Muscle of leg (tissue), 11 donors: ENCODE measurements around the gene SYK. TPM values are rescaled to one million over a fixed set of nuclear protein-coding genes. Genes with fewer than 3 reads are reported as not detected.
A peak's percentile ranks its signal among the peaks of the same experiment; 100 is the strongest.

Source experiments
- DNase-seq: peaks from one replicate; pipeline ENCODE4 v3.0.0; 2013
- H3K27ac ChIP-seq: one replicate; pipeline ENCODE4 v1.5.1; 2013; ENCODE audit warnings: mild to moderate bottlenecking, low read length, control low read depth
- H3K27me3 ChIP-seq: one replicate; pipeline ENCODE4 v1.6.1; 2013; ENCODE audit warnings: low read length; ENCODE audit not compliant: control insufficient read depth, insufficient read depth
- H3K36me3 ChIP-seq: one replicate; pipeline ENCODE4 v1.6.1; 2013; ENCODE audit warnings: low read length; ENCODE audit not compliant: control insufficient read depth, insufficient read depth
- H3K4me1 ChIP-seq: one replicate; pipeline ENCODE4 v1.6.1; 2013; ENCODE audit warnings: low read length; ENCODE audit not compliant: control insufficient read depth, insufficient read depth
- H3K4me3 ChIP-seq: one replicate; pipeline ENCODE4 v1.5.1; 2013; ENCODE audit warnings: low read length, control low read depth
- H3K9me3 ChIP-seq: replicated peaks from 2 replicates; pipeline ENCODE4 v1.6.1; 2013; ENCODE audit warnings: low read depth, low read length; ENCODE audit not compliant: control insufficient read depth
- WGBS: methylation state at CpG from one replicate; pipeline ENCODE4 v1.1.5; 2013; ENCODE audit warnings: missing lambda C conversion rate; ENCODE audit not compliant: insufficient coverage; 5-methylcytosine and 5-hydroxymethylcytosine counted together
- polyA plus RNA-seq, 8 donors: library from polyadenylated mRNA; unstranded; fragments of 120-200 nt; gene quantifications; one replicate each; pipeline versions ENCODE4 v1.2.1 to v1.2.3, GENCODE V29; 2013; ENCODE audit warnings: inconsistent platforms in 1 of 8, low replicate concordance in 1 of 8; ENCODE audit not compliant: insufficient read length in 8 of 8, insufficient read depth in 1 of 8
- total RNA-seq: library from RNA; stranded (reverse); fragments of 120-200 nt; gene quantifications from one replicate; pipeline ENCODE4 v1.2.4, GENCODE V29; 2013

The SYK gene
- total and polyA plus RNA-seq, 9 donors = 2.3 to 5.1 (median 3.4) TPM

DNA sequence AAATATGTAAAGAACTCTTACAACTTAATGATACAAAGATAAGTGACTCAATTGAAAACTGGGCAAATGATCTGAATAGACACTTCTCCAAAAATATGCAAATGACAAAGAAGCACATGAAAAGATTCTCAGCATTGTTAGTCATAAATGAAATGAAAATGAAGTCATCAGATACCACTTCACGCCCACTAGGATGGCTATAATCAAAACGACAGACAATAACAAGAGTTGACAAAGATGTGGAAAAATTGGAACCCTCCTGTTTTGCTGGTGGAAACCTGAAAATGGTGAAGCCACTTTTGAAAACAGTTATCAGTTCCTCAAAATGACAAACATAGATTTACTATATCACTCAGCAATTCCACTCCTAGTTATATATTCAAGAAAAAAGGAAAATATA lies 7.9 kb upstream of the SYK start:
- Histone ChIP-seq H3K36me3 (no peaks in the 10 kb centered on the region), H3K4me1 (no peaks in the 10 kb centered on the region), H3K4me3 (no peak overlapping the region), H3K27me3 (no peaks in the 10 kb centered on the region), H3K9me3 (no peaks in the 10 kb centered on the region), H3K27ac (no peak overlapping the region)
- no CpG with 5 or more reads among the region's 2 CpGs for WGBS
- DNase-seq = no peak

DNA sequence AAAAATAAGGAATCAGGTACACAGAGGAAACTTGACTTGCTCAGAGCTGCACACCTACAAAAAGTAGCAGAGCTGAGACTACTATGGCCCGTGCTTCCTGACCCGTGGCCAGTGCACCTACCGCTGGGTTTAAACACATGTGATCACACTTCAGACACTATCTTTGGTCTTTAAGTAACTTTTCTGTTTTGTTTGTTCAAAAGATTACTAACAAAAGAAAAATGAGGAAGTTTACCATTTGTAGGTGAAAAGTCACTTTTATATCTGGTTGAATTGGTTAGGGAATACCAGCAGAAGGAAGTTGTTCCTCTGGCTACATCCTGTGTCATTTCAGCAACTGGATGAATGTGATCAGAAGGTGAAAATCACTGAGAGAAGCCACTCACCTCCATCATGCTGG lies 6.5 kb upstream of the SYK start:
- no peak for DNase-seq
- Histone ChIP-seq H3K36me3 (no peaks in the 10 kb centered on the region), H3K9me3 (no peaks in the 10 kb centered on the region), H3K4me3 (no peak overlapping the region), H3K27me3 (peaks cover 6% of the 10 kb centered on the region), H3K4me1 (no peaks in the 10 kb centered on the region), H3K27ac (no peak overlapping the region)
- no CpG with 5 or more reads among the region's 3 CpGs for WGBS

DNA sequence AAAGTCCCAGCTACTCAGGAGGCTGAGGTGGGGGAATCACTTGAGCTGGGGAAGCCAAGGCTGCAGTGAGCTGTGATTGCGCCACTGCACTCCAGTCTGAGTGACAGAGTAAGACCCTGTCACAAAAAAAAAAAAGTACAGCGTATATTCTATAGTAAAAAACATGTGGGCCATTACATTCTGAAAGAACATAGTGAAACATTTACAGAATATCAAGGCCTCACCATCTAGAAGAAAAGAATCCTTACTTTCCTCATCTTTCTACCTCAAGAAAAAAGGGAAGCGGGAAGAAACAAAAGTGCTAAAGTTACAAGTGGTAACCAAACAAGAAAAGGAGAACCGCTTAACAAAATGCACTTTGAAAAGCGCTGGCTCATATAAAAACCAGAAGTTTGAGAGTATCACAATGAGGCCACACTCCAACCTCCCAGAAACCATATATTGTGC lies 5.7 kb upstream of the SYK start:
- Histone ChIP-seq H3K27ac (no peak overlapping the region), H3K27me3 (peaks cover 10% of the 10 kb centered on the region), H3K36me3 (no peaks in the 10 kb centered on the region), H3K4me3 (no peak overlapping the region), H3K4me1 (no peaks in the 10 kb centered on the region), H3K9me3 (no peaks in the 10 kb centered on the region)
- no CpG with 5 or more reads among the region's 5 CpGs for WGBS
- DNase-seq = peak; percentile 51

DNA sequence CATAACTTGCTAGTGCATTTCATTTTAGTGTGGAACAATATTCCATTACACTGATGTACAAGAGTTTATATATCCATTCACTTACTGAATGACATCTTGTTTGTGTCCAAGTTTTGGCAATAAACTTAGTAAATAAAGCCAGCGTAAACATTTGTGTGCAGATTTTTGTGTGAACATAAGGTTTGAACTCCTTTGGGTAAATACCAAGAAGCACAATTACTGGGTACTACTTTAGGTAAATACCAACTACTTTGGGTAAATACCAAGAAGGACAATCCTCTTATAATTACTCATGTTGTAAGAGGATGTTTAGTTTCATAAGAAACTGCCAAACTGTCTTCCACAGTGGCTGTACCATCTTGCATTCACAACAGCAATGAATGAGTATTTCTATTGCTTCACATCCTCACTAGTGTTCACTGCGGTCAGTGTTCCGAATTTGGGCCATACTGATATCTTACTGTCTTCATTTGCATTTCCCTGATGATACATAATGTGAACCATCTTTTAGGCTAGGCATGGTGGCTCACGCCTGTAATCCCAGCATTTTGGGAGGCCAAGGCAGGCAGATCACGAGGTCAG lies 2.3 kb upstream of the SYK start:
- H3K27me3 ChIP-seq = peaks cover 23% of the 10 kb centered on the region
- WGBS = 100% methylated on average over 3 of the region's 5 CpGs
- H3K4me3 ChIP-seq = no peak overlapping the region
- H3K36me3 ChIP-seq = no peaks in the 10 kb centered on the region
- no peak overlapping the region for H3K27ac ChIP-seq
- no peak for DNase-seq
- H3K4me1 ChIP-seq = peaks cover 10% of the 10 kb centered on the region
- no peaks in the 10 kb centered on the region for H3K9me3 ChIP-seq

DNA sequence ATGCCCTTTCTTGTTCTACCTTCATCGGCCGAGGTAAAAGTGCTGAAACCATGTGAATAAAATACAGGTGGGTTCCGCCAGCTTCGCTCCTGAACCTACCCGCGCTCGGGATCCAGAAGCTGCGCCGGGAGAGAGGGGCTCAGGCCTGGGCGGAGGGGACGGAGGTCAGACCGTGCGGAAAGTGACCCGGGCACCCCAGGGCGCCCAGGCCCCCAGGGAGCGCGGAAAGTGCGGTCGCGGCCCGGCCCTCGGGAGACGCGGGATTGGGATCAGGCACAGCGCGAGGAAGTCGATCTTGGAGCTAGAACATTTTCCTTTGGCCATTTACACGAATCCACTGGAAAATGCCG lies 329 bp downstream of the SYK start:
- no peak for DNase-seq
- Histone ChIP-seq H3K36me3 (no peaks in the 10 kb centered on the region), H3K9me3 (no peaks in the 10 kb centered on the region), H3K27ac (peak overlapping the region; percentile 21), H3K4me3 (peak overlapping the region; percentile 35), H3K4me1 (peaks cover 11% of the 10 kb centered on the region), H3K27me3 (peaks cover 25% of the 10 kb centered on the region)
- WGBS = 4% methylated on average over 27 of the region's 29 CpGs

DNA sequence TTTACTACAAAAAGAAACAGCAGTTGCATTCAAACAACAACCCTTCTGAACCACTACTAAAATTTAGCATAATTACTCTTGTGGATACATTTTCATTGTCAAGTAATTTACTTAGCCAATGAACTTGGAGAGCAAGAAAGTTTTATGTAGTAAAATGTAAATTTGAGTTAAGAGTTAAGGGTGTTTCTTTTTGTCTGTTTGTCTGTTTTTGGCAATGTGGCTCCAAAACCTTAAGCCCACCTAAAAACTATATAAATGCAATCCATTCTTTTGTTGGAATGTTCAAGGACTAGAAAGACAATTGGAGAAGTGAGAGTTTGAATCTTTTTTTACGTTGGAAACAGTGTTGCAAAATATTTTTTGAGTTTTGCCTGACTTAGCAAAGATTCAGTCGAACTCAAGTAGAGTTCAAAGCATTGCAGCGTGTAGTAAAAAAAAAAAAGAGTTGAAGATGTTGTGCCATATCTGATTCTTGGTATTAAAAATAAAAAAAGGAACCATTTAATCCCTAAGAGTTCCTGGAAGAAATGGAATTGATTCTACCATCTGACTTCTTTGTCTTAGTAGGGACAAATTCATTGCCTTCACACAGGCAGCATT lies 867 bp downstream of the SYK start:
- H3K27ac ChIP-seq = peak overlapping the region; percentile 21
- no peaks in the 10 kb centered on the region for H3K36me3 ChIP-seq
- no peaks in the 10 kb centered on the region for H3K9me3 ChIP-seq
- WGBS = no CpG with 5 or more reads among the region's 3 CpGs
- peak; percentile 55 for DNase-seq
- peaks cover 11% of the 10 kb centered on the region for H3K4me1 ChIP-seq
- peaks cover 25% of the 10 kb centered on the region for H3K27me3 ChIP-seq
- peak overlapping the region; percentile 35 for H3K4me3 ChIP-seq

DNA sequence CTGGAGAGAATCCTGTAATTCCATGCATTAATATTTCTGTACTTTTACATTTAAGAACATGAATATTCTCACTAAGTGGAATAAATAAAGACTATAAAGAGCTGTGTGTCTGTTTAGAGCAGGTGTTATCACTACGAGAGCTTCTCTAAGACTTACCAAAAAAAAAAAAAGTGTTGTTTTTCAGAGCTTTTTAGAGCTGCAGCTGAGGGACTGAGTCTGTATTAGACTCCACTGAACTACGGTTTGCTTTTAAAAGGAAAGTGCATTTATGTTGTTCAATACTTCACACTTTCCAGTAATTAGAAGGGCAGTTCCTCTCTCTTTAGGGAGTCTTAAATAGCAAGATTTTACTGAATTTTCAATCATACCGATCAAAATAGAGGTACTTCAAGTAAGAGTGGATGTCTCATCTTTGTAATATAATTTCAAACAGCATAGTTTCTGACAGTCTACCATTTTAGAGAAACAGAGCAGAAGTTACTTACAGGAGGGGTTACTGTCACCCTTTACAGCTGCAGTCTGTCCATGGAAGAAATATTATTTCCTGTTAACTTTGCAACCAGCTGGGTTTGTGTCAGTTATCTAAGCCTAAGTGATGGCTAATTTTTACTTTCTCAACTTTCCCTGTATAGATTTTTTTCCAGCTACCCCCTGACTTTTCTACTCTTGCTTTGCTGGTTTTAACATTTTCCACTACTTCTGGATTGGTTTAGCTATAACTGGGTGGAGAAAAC lies 2.4 kb downstream of the SYK start:
- no peak overlapping the region for H3K27ac ChIP-seq
- peaks cover 11% of the 10 kb centered on the region for H3K4me1 ChIP-seq
- no peaks in the 10 kb centered on the region for H3K36me3 ChIP-seq
- no CpG with 5 or more reads among the region's 3 CpGs for WGBS
- peaks cover 25% of the 10 kb centered on the region for H3K27me3 ChIP-seq
- no peaks in the 10 kb centered on the region for H3K9me3 ChIP-seq
- no peak overlapping the region for H3K4me3 ChIP-seq
- DNase-seq = peak; percentile 36

DNA sequence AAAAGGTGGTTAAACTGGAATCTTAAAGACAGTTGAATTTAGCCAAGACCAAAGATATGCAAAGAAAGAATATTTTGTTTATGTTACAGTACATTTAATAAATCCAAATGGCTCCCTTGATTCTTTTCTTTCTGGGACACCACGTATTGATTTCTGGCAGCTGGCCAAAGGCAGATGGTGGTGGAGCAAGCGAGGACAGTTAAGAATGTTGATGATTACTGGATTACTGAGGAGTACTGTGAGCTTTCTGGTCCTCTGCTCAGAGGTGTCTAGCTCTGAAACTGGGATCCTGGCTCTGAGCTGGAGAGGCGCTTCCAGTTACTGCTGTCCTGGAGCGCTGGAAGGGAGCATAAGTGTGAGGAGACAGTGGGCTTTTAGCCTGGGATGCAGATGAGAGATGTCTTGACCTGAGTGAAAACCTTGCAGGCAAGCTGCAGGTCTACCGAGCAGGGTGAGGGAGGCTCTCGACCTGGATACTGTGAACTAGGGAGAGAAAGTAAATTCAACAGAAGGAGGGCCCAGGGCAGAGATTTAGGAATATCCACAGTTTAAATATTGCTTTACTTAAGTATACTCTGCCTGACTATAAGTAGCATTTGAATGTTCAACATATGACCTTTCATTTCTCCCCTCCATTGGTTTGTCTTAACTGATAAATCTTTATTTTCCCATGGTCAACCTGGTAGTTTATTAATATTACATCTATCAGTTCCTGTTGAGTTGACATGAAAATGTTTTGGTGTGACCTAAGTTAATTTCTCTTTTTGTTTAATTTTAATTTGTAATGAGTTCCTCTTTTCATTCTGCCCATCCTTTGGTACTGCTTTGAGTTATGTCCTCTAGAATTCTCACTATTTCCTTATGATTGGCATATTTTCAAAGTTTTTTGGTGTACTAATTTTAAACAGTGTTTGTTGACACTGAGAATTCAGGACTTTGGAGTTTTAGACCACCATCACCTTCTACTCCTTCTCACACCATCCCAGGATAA lies 3.7 kb downstream of the SYK start:
- H3K36me3 ChIP-seq = no peaks in the 10 kb centered on the region
- WGBS = 32% methylated on average over 3 of the region's 6 CpGs
- peaks cover 11% of the 10 kb centered on the region for H3K4me1 ChIP-seq
- no peak overlapping the region for H3K4me3 ChIP-seq
- peak; percentile 51 for DNase-seq
- no peaks in the 10 kb centered on the region for H3K9me3 ChIP-seq
- H3K27ac ChIP-seq = no peak overlapping the region
- peaks cover 21% of the 10 kb centered on the region for H3K27me3 ChIP-seq

DNA sequence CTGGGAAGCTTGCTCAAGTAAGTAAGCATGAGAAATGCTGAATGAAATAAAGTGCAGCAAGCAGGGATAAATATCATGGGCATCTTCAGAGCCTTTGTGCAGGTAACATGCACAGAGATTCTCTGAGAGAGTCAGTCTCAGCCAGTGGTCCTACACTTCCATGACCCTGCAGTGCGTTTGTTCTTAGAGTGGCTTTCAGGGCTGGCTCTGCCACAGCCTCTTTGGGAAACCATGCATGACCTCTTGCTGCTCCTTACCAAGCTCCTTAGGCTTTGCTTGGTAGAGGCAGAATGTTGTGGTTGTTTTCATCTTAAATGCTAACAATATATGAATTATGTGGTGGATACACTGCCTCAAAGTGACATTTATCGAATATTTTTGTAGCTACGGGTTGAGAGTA lies 5.4 kb downstream of the SYK start:
- no peak overlapping the region for H3K4me3 ChIP-seq
- H3K4me1 ChIP-seq = peaks cover 2% of the 10 kb centered on the region
- 100% methylated on average over 1 of the region's 3 CpGs for WGBS
- H3K36me3 ChIP-seq = no peaks in the 10 kb centered on the region
- H3K9me3 ChIP-seq = no peaks in the 10 kb centered on the region
- no peak overlapping the region for H3K27ac ChIP-seq
- peaks cover 6% of the 10 kb centered on the region for H3K27me3 ChIP-seq
- DNase-seq = no peak

DNA sequence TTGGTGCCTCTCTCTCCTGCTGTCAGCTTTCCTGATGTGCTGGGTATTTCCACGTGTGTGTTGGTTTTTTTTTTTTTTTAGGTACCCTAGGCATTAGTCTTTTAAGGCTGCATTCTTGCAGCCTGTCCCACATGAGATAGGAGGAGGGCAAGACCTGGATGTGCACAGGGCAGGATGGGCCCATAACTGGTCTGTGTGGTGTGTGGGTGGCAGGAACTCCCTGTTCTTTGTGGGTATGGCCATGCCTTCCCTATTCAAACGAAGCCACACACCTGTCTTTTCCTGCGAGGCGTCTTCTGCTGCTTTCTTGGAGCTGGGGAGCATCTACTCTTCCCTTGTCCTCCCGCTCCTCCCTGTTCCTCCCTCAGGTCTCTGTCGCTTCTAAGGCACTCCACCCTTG lies 6.8 kb downstream of the SYK start:
- Histone ChIP-seq H3K36me3 (no peaks in the 10 kb centered on the region), H3K27ac (no peak overlapping the region), H3K4me3 (no peak overlapping the region), H3K27me3 (peaks cover 4% of the 10 kb centered on the region), H3K4me1 (peaks cover 2% of the 10 kb centered on the region), H3K9me3 (no peaks in the 10 kb centered on the region)
- 81% methylated on average over 4 of the region's 6 CpGs for WGBS
- no peak for DNase-seq
